GM12878 (cell line): ENCODE results near the gene KCNQ1. TPM values are rescaled to one million over a fixed set of nuclear protein-coding genes. Genes with fewer than 3 reads are reported as not detected.

ENCODE experiments used
- ATAC-seq: fragments of 200-7000 bp; cut with Tn5 transposase; 3 replicates; pipeline ENCODE4 v1.9.1; 2020; ENCODE audit warnings: mild to moderate bottlenecking, moderate library complexity
- BruUV-seq: library from RNA; stranded (reverse); fragments of 400-500 nt; replicated peaks from 2 replicates; lab custom pipeline; 2021; lab: Mats Ljungman, UMichigan
- CTCF ChIA-PET: fragments of 300-600 bp; sonication (Branson Sonifier 250); formaldehyde crosslinking; extraction: SDS; loops from one replicate; lab custom pipeline; 2021; ENCODE audit warnings: inconsistent platforms; lab: Yijun Ruan, JAX
- POLR2A ChIA-PET: fragments of 350-600 bp; formaldehyde crosslinking; extraction: SDS; loops from one replicate; lab custom pipeline; 2021; ENCODE audit warnings: inconsistent platforms; lab: Charles Lee
- RAD21 ChIA-PET: fragments of 300-600 bp; sonication (Branson Sonifier 250); formaldehyde crosslinking; loops from one replicate; lab custom pipeline; 2023; ENCODE audit warnings: antibody characterized with exemption; ENCODE audit not compliant: unreplicated experiment; lab: Charles Lee
- SMC1A ChIA-PET: fragments of 300-600 bp; sonication (Branson Sonifier 250); formaldehyde crosslinking; loops from one replicate; lab custom pipeline; 2023; ENCODE audit not compliant: unreplicated experiment, uncharacterized antibody; lab: Charles Lee
- DNase-seq: peaks from one replicate; pipeline ENCODE4 v3.0.0-alpha.2; 2011; ENCODE audit warnings: low read depth, low spot score
- FAIRE-seq: peaks from 3 replicates; lab custom pipeline; 2011; peaks lifted over from hg19 to GRCh38; lab: Jason Lieb, UNC
- H2AFZ ChIP-seq: 2 replicates; pipeline ENCODE4 v1.6.0; 2011; ENCODE audit warnings: low read depth, low read length, control low read depth; ENCODE audit not compliant: control insufficient read depth
- H3K27ac ChIP-seq: 2 replicates; pipeline ENCODE4 v1.5.1; 2011; ENCODE audit warnings: control low read depth; ENCODE audit not compliant: control insufficient read depth, insufficient read depth
- H3K27me3 ChIP-seq, 2 experiments: replicated peaks in 1 of 2; 2 replicates each; pipeline versions ENCODE4 v1.6.0 to v1.6.1; 2011; ENCODE audit warnings: low read length in 1 of 2; ENCODE audit not compliant: control insufficient read depth in 2 of 2, insufficient read depth in 2 of 2
- H3K36me3 ChIP-seq, 2 experiments: 2 replicates each; pipeline ENCODE4 v1.5.1; 2011; ENCODE audit warnings: low read length in 1 of 2; ENCODE audit not compliant: control insufficient read depth in 2 of 2, insufficient read depth in 2 of 2
- H3K4me1 ChIP-seq: 2 replicates; pipeline ENCODE4 v1.6.1; 2011; ENCODE audit warnings: mild to moderate bottlenecking, low read length, moderate library complexity, mixed read lengths; ENCODE audit not compliant: control insufficient read depth, insufficient read depth
- H3K4me2 ChIP-seq: 2 replicates; pipeline ENCODE4 v1.6.0; 2011; ENCODE audit warnings: control low read depth; ENCODE audit not compliant: control insufficient read depth, insufficient read depth
- H3K4me3 ChIP-seq: fragments of 200-600 bp; sonication (generic); 2 replicates; pipeline ENCODE4 v1.5.1; 2016
- H3K79me2 ChIP-seq: 2 replicates; pipeline ENCODE4 v1.6.0; 2011; ENCODE audit warnings: low read length; ENCODE audit not compliant: control insufficient read depth, insufficient read depth
- H3K9ac ChIP-seq: 2 replicates; pipeline ENCODE4 v1.8.0; 2011; ENCODE audit warnings: low read length, control low read depth, mixed read lengths; ENCODE audit not compliant: control insufficient read depth, insufficient read depth
- H3K9me3 ChIP-seq: replicated peaks from 3 replicates; pipeline ENCODE4 v1.5.1; 2011; ENCODE audit warnings: mild to moderate bottlenecking, low read length; ENCODE audit not compliant: control insufficient read depth, insufficient read depth
- H4K20me1 ChIP-seq: 2 replicates; pipeline ENCODE4 v1.6.0; 2011; ENCODE audit not compliant: control insufficient read depth, insufficient read depth
- EED ChIP-seq: sonication (generic); IDR thresholded peaks from 2 replicates; pipeline ENCODE4 v1.6.1; 2016; ENCODE audit warnings: antibody characterized with exemption, low read depth
- ESRRA ChIP-seq: IDR thresholded peaks from 2 replicates; pipeline ENCODE4 v1.6.1; 2012; ENCODE audit warnings: mild to moderate bottlenecking, low read length, improper control_type of control experiment
- KLF5 ChIP-seq: fragments of 450-650 bp; IDR thresholded peaks from 2 replicates; pipeline ENCODE4 v1.6.1; 2014; ENCODE audit warnings: mild to moderate bottlenecking; ENCODE audit not compliant: partially characterized antibody
- NBN ChIP-seq: fragments of 450-650 bp; IDR thresholded peaks from 2 replicates; pipeline ENCODE4 v1.6.1; 2016
- NFYA ChIP-seq: IDR thresholded peaks from 2 replicates; pipeline ENCODE4 v1.6.1; 2011; ENCODE audit warnings: low read depth, mild to moderate bottlenecking, low read length, improper control_type of control experiment, borderline replicate concordance
- SMC3 ChIP-seq: IDR thresholded peaks from 2 replicates; pipeline ENCODE4 v1.6.1; 2011; ENCODE audit warnings: low read length, improper control_type of control experiment, borderline replicate concordance
- SPI1 ChIP-seq: IDR thresholded peaks from 2 replicates; pipeline ENCODE4 v1.6.1; 2011; ENCODE audit warnings: low read depth, mild to moderate bottlenecking, low read length, moderate library complexity, borderline replicate concordance; ENCODE audit not compliant: insufficient read depth
- SUPT20H ChIP-seq: IDR thresholded peaks from 2 replicates; pipeline ENCODE4 v1.6.1; 2011; ENCODE audit warnings: low read depth, mild to moderate bottlenecking, low read length, moderate library complexity, borderline replicate concordance; ENCODE audit not compliant: control insufficient read depth
- YY1 ChIP-seq: IDR thresholded peaks from 2 replicates; pipeline ENCODE4 v1.6.1; 2011; ENCODE audit warnings: low read depth, mild to moderate bottlenecking, low read length
- WGBS: methylation state at CpG from one replicate; pipeline ENCODE4 v1.1.6; 2016; ENCODE audit warnings: low lambda C conversion rate; ENCODE audit not compliant: insufficient replicate concordance, insufficient coverage; ENCODE audit errors: missing lambda C conversion rate; 5-methylcytosine and 5-hydroxymethylcytosine counted together
- in situ Hi-C: fragments of 300-500 bp; cut with MboI; formaldehyde crosslinking; loops from 9 replicates; pipeline ENCODE4 v1.14.3; 2018; ENCODE audit warnings: mixed read lengths
- intact Hi-C: fragments of 100-400 bp; cut with micrococcal nuclease; formaldehyde crosslinking; loops from one replicate; pipeline ENCODE4 v1.14.2; 2022; ENCODE audit not compliant: unreplicated experiment
- polyA plus RNA-seq, 11 experiments: library from polyadenylated mRNA; depleted of rRNA in 4 of 11; unstranded in 6 of 11; stranded (reverse) in 5 of 11; fragments of >200 nt; fragmentation: Nextera tagmentation in 4 of 11; fragmentation: Illumina TruSeq in 1 of 11; extraction: Ambion mirVana in 4 of 11; extraction: Trizol in 1 of 11; gene quantifications; 1 replicate in 1 of 11; 2 replicates in 10 of 11; pipeline versions ENCODE4 v1.2.1 to v1.2.3, GENCODE V29; 2011 to 2016; ENCODE audit warnings: inconsistent platforms in 2 of 11, missing spikeins in 2 of 11, low read depth in 1 of 11
- total RNA-seq, 4 experiments: library from RNA; depleted of rRNA in 3 of 4; stranded (reverse); fragments of >200 nt in 3 of 4; fragmentation: Illumina TruSeq in 1 of 4; extraction: Trizol in 1 of 4; gene quantifications; 2 replicates each; pipeline versions ENCODE4 v1.2.1 to v1.2.3, GENCODE V29; 2013 to 2021
- TF ChIP-seq, protein P1 (sequence below): fragments of 450-650 bp; IDR thresholded peaks from 2 replicates; pipeline ENCODE4 v1.6.1; 2017; ENCODE audit warnings: mild to moderate bottlenecking, low read depth, inconsistent platforms; ENCODE audit not compliant: poor library complexity, severe bottlenecking
- TF ChIP-seq, protein P2 (sequence below): fragments of 450-650 bp; IDR thresholded peaks from 2 replicates; pipeline ENCODE4 v1.6.1; 2016; ENCODE audit warnings: mild to moderate bottlenecking
- TF ChIP-seq, protein P3 (sequence below): fragments of 450-650 bp; IDR thresholded peaks from 2 replicates; pipeline ENCODE4 v1.6.1; 2014; ENCODE audit warnings: mild to moderate bottlenecking
- TF ChIP-seq, protein P4 (sequence below): IDR thresholded peaks from 2 replicates; pipeline ENCODE4 v1.6.1; 2011; ENCODE audit warnings: low read depth, mild to moderate bottlenecking, low read length, moderate library complexity, borderline replicate concordance; ENCODE audit errors: extremely low read depth

The KCNQ1 gene
- total and polyA plus RNA-seq, 10 of the 15 experiments (the other 5 are each of a cell fraction or from before 2014, with no cell fraction given) = 0.03 to 0.15 (median 0.12) TPM; not detected in 7

DNA sequence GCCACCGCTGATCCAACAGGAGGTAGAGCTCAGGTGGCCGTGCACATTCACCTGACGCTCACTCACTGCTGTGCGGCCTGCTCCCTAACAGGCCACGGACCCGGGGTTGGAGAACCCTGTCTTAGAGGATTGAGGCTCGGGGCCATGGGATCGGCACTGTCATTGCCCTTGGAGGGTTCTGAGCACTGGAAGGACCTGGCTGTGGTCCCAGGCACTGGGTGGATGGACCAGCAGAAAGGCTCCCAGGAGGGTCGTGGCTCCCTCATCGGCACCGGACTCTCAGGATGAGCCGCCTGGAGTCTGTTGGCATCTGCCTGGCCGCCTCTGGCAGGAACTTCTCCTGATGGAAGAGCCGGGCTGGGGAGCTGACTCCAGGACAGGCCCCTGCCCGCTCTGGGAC lies 6.5 kb downstream of the KCNQ1 start:
- FAIRE-seq = no peak
- Histone ChIP-seq H3K4me1 (no peaks in the 10 kb centered on the region), H3K36me3 (no peaks in the 10 kb centered on the region), H3K4me2 (no peak overlapping the region), H3K79me2 (no peaks in the 10 kb centered on the region), H3K4me3 (no peak overlapping the region), H3K9me3 (no peaks in the 10 kb centered on the region; the same call in 2 of the 3 replicates), H2AFZ (no peak overlapping the region), H3K27me3 (peaks cover 0 to 2% of the 10 kb centered on the region in 2 experiments; a peak in 2 of 4 replicates), H3K27ac (no peak overlapping the region), H4K20me1 (no peaks in the 10 kb centered on the region), H3K9ac (no peak overlapping the region)
- ChIA-PET POLR2A (no interaction called here), RAD21 (no interaction called here), SMC1A (no interaction called here), CTCF (no interaction called here)
- TF ChIP-seq SUPT20H (no peak), YY1 (no peak)
- intact Hi-C loops (no loop called here), in situ Hi-C loops (no loop called here)
- no TSS peak for BruUV-seq
- DNase-seq = no peak
- WGBS = 43% methylated on average over 15 of the region's 15 CpGs
- ATAC-seq = no peak

DNA sequence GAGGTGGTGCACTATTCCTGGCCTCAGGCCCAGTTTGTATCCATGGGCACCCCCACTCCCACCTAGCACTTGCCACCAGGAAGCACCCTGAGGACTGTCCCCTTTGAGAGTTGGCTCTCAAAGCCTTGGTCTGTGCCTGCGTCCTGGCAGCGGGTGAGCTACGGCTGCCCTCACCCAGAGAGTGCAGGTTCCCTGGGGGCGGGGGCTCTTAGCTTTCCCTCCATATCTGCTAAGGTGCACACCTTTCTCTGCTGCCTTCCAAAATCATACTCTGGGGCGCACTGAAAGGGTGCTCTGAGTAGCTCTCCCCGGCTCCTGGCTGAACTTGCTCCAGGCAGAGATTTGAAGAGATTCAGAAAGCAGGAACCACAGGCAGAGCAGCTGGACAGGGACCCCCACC lies 7.1 kb downstream of the KCNQ1 start:
- no TSS peak for BruUV-seq
- Histone ChIP-seq H4K20me1 (no peaks in the 10 kb centered on the region), H2AFZ (no peak overlapping the region), H3K9ac (no peak overlapping the region), H3K4me3 (no peak overlapping the region), H3K36me3 (no peaks in the 10 kb centered on the region), H3K27me3 (no peaks in the 10 kb centered on the region), H3K9me3 (no peaks in the 10 kb centered on the region; the same call in 2 of the 3 replicates), H3K4me2 (no peak overlapping the region), H3K79me2 (no peaks in the 10 kb centered on the region), H3K27ac (no peak overlapping the region), H3K4me1 (no peaks in the 10 kb centered on the region)
- ChIA-PET RAD21 (no interaction called here), CTCF (no interaction called here), POLR2A (no interaction called here), SMC1A (no interaction called here)
- ATAC-seq (no peak), DNase-seq (no peak), FAIRE-seq (no peak)
- in situ Hi-C loops (no loop called here), intact Hi-C loops (no loop called here)
- 38% methylated on average over 6 of the region's 6 CpGs for WGBS
- TF ChIP-seq KLF5 = no peak
- no peak for TF ChIP-seq NBN
- TF ChIP-seq SMC3 = no peak
- TF ChIP-seq, protein P1, sequence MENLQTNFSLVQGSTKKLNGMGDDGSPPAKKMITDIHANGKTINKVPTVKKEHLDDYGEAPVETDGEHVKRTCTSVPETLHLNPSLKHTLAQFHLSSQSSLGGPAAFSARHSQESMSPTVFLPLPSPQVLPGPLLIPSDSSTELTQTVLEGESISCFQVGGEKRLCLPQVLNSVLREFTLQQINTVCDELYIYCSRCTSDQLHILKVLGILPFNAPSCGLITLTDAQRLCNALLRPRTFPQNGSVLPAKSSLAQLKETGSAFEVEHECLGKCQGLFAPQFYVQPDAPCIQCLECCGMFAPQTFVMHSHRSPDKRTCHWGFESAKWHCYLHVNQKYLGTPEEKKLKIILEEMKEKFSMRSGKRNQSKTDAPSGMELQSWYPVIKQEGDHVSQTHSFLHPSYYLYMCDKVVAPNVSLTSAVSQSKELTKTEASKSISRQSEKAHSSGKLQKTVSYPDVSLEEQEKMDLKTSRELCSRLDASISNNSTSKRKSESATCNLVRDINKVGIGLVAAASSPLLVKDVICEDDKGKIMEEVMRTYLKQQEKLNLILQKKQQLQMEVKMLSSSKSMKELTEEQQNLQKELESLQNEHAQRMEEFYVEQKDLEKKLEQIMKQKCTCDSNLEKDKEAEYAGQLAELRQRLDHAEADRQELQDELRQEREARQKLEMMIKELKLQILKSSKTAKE = no peak
- TF ChIP-seq NFYA = no peak
- TF ChIP-seq, protein P2, sequence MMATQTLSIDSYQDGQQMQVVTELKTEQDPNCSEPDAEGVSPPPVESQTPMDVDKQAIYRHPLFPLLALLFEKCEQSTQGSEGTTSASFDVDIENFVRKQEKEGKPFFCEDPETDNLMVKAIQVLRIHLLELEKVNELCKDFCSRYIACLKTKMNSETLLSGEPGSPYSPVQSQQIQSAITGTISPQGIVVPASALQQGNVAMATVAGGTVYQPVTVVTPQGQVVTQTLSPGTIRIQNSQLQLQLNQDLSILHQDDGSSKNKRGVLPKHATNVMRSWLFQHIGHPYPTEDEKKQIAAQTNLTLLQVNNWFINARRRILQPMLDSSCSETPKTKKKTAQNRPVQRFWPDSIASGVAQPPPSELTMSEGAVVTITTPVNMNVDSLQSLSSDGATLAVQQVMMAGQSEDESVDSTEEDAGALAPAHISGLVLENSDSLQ = no peak
- TF ChIP-seq, protein P3, sequence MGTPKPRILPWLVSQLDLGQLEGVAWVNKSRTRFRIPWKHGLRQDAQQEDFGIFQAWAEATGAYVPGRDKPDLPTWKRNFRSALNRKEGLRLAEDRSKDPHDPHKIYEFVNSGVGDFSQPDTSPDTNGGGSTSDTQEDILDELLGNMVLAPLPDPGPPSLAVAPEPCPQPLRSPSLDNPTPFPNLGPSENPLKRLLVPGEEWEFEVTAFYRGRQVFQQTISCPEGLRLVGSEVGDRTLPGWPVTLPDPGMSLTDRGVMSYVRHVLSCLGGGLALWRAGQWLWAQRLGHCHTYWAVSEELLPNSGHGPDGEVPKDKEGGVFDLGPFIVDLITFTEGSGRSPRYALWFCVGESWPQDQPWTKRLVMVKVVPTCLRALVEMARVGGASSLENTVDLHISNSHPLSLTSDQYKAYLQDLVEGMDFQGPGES = no peak
- TF ChIP-seq, protein P4, sequence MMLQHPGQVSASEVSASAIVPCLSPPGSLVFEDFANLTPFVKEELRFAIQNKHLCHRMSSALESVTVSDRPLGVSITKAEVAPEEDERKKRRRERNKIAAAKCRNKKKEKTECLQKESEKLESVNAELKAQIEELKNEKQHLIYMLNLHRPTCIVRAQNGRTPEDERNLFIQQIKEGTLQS = no peak
- no peak for TF ChIP-seq ESRRA
- TF ChIP-seq EED = no peak
- no peak for TF ChIP-seq SUPT20H
- no peak for TF ChIP-seq SPI1
